Pons (tissue), 1 donor: ENCODE results near the gene PAX3.

Source experiments
- DNase-seq: peaks from one replicate; pipeline ENCODE4 v3.0.0-alpha.2; 2016; ENCODE audit warnings: low spot score

Gene PAX3

GRCh38 chr2:222298311-222299150, at the start of gene PAX3:
Gene PAX3 (minus strand): TSS chr2:222298998. CDS start chr2:222298615, 383 bp downstream.
- DNase-seq: peak; percentile 34

- DNase-seq: no peak
Measured at GRCh38 chr2:222341331-222341730, 42.5 kb upstream of the PAX3 start.

GRCh38 chr2:222338374-222338773, 39.6 kb upstream of the PAX3 start:
- DNase-seq: no peak

GRCh38 chr2:222336931-222337330, 38.1 kb upstream of the PAX3 start:
- no peak for DNase-seq

- no peak for DNase-seq
Measured at GRCh38 chr2:222336442-222336841, 37.6 kb upstream of the PAX3 start.

- no peak for DNase-seq
Measured at GRCh38 chr2:222334914-222335313, 36.1 kb upstream of the PAX3 start.

- DNase-seq: no peak
Measured at GRCh38 chr2:222333397-222333796, 34.6 kb upstream of the PAX3 start.

GRCh38 chr2:222332116-222332515, 33.3 kb upstream of the PAX3 start:
- DNase-seq: no peak

- DNase-seq: no peak
Measured at GRCh38 chr2:222330910-222331309, 32.1 kb upstream of the PAX3 start.

GRCh38 chr2:222322236-222322635, 23.4 kb upstream of the PAX3 start:
- DNase-seq: no peak

- no peak for DNase-seq
Measured at GRCh38 chr2:222320436-222321395, 21.9 kb upstream of the PAX3 start.

- DNase-seq: no peak
Measured at GRCh38 chr2:222319586-222320435, 21.0 kb upstream of the PAX3 start.

- DNase-seq: no peak
Measured at GRCh38 chr2:222318712-222319585, 20.2 kb upstream of the PAX3 start.

GRCh38 chr2:222318026-222318711, 19.4 kb upstream of the PAX3 start:
- peak; percentile 53 for DNase-seq

- DNase-seq: no peak
Measured at GRCh38 chr2:222315443-222316121, 16.8 kb upstream of the PAX3 start.

- no peak for DNase-seq
Measured at GRCh38 chr2:222313816-222314215, 15.0 kb upstream of the PAX3 start.

- no peak for DNase-seq
Measured at GRCh38 chr2:222311978-222312738, 13.4 kb upstream of the PAX3 start.

- no peak for DNase-seq
Measured at GRCh38 chr2:222311319-222311977, 12.7 kb upstream of the PAX3 start.
